HuH-7.5 (cell line): ENCODE measurements around the gene RLN3.
A peak's percentile ranks its signal among the peaks of the same experiment; 100 is the strongest.

Experiments
- DNase-seq: peaks from one replicate; pipeline ENCODE4 v3.0.0; 2011; ENCODE audit warnings: low spot score

Gene RLN3

DNA sequence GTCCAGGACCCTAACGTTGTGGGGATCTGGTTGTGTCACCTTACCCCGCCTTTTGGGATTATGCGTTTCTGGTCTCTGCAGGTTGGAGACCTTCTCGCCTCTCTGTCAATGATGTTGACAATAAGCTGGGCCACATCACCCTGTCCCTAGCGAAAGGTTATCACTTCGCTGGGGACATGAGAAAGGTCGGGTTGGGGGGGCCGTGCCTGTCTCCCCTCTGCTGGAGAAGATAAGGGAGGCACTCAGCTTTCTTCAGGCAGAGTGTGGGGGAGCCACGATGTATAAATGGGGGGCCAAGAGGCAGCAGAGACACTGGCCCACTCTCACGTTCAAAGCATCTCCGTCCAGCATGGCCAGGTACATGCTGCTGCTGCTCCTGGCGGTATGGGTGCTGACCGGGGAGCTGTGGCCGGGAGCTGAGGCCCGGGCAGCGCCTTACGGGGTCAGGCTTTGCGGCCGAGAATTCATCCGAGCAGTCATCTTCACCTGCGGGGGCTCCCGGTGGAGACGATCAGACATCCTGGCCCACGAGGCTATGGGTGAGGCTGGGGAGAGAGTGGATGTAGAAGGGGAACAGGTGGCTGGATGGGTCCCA is at the start of gene RLN3:
Gene RLN3 (plus strand): TSS at position 293 of the 595 bp plus-strand sequence. CDS start 57 bp downstream, at position 350.
- no peak for DNase-seq

DNA sequence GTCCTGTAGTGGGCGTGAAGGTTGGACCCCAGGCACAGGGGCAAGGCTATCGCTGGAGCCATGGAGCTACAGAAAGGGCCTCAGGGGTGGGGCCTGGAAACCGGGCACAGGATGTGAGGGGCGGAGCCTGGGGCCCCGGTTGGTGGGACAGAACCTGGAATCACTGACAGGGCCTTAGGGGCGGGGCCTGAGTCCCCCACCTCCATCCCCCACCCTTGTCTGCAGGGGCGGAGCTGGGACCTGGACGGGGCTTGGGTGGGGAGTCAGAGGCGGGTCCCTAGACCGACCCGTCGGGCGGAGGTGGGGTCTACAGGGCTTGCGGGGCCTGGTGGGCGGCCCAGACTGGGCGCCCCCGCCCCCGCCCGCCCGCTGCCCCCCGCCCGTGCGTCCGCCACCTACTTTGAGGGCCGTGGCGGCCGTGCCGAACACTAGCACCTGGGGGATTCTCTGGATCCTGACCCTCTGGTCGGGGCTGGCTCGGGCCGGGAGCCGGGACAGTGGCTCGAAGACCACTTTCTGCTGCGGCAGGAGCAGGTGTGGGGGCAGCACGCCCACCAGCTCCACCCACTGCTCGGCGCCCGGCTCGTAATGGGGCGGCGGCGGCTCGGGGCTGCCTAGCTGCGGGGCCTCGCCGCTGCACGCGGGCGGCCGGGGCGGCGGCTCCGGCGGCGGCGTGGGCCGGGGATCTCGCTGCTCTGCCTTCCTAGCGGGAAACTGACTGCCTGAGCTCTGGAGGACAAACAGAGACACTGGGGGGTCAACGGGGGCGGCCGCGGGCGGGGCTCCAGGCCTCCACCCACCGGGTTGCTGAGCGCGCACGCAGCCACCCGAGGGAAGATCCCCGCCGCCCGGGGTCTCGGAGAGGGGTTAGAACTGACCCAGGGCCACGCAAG is 49.4 kb upstream of the RLN3 start:
- no peak for DNase-seq

GRCh38 chr19:13979244-13979615 is 48.7 kb upstream of the RLN3 start:
- DNase-seq, result no peak

DNA sequence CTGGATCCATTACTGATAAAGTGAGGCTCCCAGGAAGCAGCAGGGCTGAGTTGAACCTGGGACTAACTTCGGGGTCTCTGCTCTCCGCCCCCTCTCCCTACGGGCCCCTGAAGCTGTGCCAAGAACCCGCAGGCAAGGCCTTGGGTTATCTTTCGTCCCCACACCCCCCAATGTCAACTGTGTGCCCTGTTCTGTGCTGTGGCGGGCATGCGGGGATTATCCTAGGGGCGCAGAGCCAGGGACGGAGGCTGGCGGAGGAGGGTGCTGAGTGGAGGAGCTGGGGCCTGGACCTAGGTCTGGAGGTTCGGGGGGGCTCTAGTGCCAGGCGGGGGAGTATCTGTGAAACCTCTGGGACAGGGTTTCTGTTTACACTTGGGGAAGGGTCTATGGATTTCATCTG is 48.3 kb upstream of the RLN3 start:
- DNase-seq, result no peak

DNA sequence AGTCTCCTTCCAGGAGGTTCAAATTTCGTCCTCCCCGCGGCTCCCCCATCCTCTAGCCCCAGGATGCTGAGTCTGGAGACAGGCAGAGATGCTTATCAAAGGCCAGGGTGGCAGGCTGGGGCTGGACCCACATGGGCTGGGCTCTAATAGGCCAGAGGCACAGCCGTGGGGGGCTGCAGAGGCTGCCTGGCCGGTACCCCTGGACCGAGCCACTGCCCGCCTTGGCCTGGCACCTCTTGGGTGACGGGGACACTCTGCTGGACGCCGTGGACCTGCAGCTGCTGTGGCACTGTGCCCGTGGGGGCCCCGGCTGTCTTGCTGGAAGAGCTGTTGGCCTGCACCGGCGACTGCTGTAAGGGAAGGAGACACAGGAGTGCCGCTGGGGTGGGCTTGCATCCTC is 47.6 kb upstream of the RLN3 start:
- DNase-seq, result no peak

DNA sequence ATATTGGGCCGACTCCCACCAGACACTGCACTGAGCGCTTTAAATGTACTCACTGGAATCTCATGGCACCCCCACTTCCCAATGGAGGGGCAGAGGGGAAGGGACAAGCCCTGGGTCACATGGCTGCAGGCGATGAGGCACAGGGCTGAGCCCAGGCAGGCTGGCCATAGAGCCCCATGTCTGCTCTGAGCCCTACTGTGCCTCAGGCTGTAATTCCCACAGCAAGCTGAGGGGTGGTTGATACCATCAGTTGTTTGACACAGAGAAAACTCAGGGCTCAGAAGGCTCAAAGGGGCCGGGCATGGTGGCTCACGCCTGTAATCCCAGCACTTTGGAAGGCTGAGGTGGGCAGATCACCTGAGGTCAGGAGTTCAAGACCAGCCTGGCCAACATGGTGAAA is 46.9 kb upstream of the RLN3 start:
- no peak for DNase-seq

GRCh38 chr19:13981467-13981866 is 46.5 kb upstream of the RLN3 start:
- no peak for DNase-seq

DNA sequence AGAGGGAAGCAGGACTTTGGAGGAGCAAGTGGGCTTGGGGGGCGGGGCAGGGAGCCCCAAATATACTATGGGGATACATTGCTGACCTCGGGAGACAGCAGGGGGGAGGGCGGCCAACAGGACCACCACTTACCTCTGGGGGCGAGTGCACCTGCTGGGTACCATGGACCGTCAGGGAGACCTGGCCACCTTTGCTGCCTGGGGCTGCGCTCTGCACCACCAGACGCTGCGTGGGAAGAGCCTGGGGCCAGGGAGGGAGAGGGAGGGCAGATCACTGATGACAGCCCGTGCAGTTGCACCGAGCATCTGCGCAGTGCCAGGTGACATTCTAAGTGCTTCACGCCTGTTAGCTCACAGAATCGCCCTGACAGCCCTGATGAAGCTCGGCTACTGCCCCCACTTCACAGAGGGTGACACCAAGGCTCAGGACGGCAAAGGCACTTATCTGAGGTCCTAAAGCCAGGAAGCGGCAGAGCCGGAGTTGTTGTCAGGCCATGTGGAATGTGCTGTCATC is 45.9 kb upstream of the RLN3 start:
- no peak for DNase-seq

GRCh38 chr19:13982773-13983172 is 45.2 kb upstream of the RLN3 start:
- DNase-seq, result no peak

DNA sequence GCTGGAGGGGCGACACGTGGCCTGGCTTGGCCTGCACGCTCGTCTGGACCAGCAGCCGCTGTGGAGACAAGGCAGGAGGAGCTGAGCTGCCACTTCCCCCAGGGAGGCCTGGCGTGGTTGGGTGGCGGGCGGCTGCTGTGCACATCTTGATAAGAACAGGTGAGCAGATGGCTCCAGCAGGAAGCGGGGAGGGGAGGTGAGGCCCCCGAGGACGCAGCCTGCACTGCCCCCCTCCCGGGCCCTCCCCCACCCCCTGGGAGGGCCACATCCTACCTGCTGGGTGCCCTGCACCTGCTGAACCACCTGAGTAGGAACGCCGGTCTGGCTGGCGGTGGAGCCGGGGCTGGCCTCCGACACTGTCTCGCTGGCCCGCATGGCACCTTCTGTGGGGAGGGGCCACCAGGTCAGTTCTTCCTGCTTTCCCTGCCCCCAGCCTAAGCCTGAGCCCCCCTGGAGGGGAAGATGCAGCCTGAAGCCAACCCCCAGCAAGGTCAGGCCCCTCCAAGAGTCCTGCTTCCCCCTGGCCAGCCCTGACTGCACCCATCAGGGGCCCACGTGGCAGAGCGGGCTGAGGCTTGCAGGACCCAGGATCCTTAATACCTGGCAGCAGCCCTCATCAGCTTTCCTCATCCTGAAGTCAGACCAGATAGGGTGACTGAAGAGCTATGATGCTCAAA is 44.6 kb upstream of the RLN3 start:
- DNase-seq, result no peak

- DNase-seq, result no peak
Measured at GRCh38 chr19:13984186-13984585, 43.8 kb upstream of the RLN3 start.

GRCh38 chr19:13984875-13985741 is 42.8 kb upstream of the RLN3 start:
- DNase-seq, result no peak

DNA sequence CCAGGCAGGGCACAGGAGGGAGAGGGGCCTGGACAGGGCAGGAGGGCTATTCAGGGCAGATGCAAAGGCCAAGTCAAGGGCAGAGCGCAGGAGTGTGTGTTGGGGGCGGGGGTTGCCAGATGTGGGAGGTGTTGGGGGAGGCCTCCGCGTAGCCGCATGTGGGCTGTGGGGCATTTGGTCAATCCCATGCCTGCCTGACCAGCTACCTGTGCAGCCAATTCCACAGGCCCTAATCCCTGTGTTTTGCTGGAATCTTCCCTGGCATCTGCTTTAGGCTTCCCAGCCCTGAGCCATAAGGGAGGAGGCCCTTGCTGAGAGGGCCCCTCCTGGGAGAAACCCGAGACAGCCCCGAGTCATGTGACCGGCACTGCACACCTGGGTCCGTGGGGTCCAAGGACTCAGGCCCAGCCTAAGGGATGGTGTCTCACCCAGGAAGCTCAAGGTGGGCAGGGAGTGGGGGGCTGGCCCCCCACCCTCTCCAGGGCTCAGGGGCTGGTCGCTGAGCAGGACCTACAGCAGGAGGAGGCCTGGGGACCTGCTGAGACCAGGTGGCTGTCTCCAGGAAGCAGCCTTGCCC is 42.1 kb upstream of the RLN3 start:
- DNase-seq, result no peak

DNA sequence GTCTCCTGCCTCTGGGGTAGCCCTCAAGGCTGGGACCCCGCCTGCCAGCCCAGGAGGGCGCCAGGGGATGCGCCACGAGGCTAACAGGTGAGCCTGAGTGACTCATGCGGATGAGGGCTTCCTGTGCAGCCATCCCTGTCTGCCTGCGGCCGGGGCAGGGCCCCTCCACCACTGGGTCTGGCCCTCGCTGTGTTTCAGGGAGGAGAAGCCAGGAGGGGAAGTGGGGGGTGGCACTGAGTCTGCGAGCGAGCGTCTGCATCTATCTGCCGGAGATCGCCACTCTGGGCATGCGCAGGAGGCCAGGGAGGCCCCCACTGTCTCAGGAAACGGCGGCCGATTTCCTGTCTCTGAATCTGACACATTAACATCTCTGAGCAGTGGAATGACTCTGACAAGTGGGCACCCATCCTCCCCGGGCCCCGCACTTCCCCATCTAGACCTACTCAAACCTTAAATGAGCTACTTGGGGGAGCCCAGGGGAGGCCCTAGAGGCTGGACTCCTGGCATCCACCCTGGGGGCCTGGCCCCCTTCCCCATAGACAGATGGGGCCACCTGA is 41.5 kb upstream of the RLN3 start:
- DNase-seq, result no peak

DNA sequence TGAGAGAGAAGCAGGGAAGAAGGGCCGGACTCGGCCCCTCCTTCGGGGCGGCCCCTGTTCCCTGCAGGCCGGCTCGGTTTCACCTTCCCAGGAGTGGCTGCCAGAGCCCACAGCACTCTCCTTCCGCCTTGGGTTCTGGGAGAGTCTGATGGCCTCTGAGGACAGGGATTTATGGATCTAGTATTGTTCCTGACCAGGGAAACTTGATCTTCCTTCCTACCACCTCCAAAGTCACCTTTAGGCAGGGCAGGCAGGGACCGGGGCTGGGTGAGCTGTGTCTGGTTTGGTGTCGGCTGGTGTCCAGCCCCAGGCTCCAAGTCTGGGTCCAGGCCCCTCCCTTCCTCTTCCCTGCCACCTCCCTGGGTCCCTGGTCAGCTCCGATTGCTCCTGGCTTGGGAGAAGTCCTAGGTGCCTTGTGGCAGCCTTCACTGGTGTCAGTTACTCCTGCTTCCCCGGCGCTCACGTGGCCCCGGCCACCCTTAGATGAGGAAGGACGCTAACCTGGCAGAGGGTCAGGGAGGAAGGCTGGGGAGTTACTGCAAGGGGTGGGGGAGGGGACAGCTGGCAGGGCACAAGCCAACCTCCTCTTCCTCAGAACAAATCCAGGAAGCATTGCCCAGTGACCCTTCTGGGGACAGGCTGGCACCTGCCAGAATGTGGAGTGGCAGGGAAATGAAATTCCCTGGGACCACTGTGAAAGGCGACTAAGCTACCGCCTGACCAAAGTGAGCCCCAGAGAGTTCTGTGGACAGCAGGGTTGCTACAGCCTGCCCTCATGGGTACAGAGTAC is 40.7 kb upstream of the RLN3 start:
- no peak for DNase-seq

DNA sequence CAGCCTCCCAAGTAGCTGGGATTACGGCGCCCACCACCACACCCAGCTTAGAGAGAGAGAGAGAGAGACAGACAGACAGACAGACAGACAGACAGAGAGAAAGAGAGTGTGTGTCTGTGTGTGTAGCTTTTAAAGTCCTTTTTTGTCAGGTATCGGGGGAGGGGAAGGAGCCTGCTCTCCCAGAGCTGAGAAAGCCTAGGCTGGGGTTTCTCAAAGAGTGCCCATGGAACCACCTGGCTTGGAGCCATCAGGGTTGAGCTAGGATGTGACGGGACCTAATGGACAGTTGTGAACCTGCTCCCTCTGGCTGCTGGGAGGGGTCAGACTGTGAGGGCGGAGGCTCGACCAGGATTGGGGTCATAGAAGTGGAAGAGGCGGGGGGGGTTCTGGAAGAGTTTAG is 38.5 kb upstream of the RLN3 start:
- no peak for DNase-seq

GRCh38 chr19:13990085-13990484 is 37.9 kb upstream of the RLN3 start:
- DNase-seq, result no peak

- DNase-seq, result no peak
Measured at GRCh38 chr19:13992025-13992424, 35.9 kb upstream of the RLN3 start.

- DNase-seq, result peak; percentile 9
Measured at GRCh38 chr19:13993590-13994300, 34.2 kb upstream of the RLN3 start.
